Testis (tissue), 5 donors: Measurements from ENCODE around the gene ACSM5. TPM values are rescaled to one million over a fixed set of nuclear protein-coding genes. Genes with fewer than 3 reads are reported as not detected.

Experiments used
- DNase-seq: peaks from one replicate; pipeline ENCODE4 v3.0.0-alpha.2; 2019
- H3K27ac ChIP-seq, 2 donors: fragments of 200-600 bp; sonication (generic); one replicate each; pipeline ENCODE4 v1.5.1; 2019
- H3K27me3 ChIP-seq: fragments of 200-600 bp; sonication (generic); one replicate; pipeline ENCODE4 v1.5.1; 2019
- H3K36me3 ChIP-seq: fragments of 200-600 bp; sonication (generic); one replicate; pipeline ENCODE4 v1.5.1; 2017; ENCODE audit warnings: low read depth; ENCODE audit errors: missing control alignments
- H3K4me1 ChIP-seq: fragments of 200-600 bp; sonication (generic); one replicate; pipeline ENCODE4 v1.5.1; 2019
- H3K4me3 ChIP-seq, 2 donors: fragments of 200-600 bp; sonication (generic); one replicate each; pipeline ENCODE4 v1.5.1; 2017 to 2019
- H3K9me3 ChIP-seq: fragments of 200-600 bp; sonication (generic); one replicate; pipeline ENCODE4 v1.5.1; 2017
- POLR2A ChIP-seq: fragments of 450-650 bp; IDR thresholded peaks from one replicate; pipeline ENCODE4 v1.6.1; 2017; ENCODE audit warnings: antibody characterized with exemption, mild to moderate bottlenecking, moderate library complexity
- WGBS, 2 donors: methylation state at CpG; one replicate each; pipeline ENCODE4 v1.1.5; 2018; 5-methylcytosine and 5-hydroxymethylcytosine counted together
- intact Hi-C: fragments of 100-400 bp; cut with DNase I; formaldehyde crosslinking; loops from one replicate; pipeline ENCODE4 v1.15.1; 2023; ENCODE audit warnings: low total_unique reads
- long read RNA-seq, 2 donors: transcript quantifications; one replicate each; lab custom pipeline, GENCODE V29; 2026
- polyA plus RNA-seq: library from polyadenylated mRNA; stranded (reverse); fragments of 350-450 nt; fragmentation: Illumina TruSeq; extraction: RNeasy Lipid Tissue Mini Kit (QIAGEN cat#74804); gene quantifications from one replicate; pipeline ENCODE4 v1.2.3, GENCODE V29; 2014; ENCODE audit warnings: low read depth, low replicate concordance; ENCODE audit not compliant: insufficient read depth
- total RNA-seq, 2 donors: library from RNA; depleted of rRNA; stranded (reverse); fragments of >200 nt; gene quantifications; one replicate each; pipeline ENCODE4 v1.2.3, GENCODE V29; 2016
- TF ChIP-seq, protein P1 (sequence below), 3 experiments: fragments of 450-650 bp in 2 of 3; fragments of 200-600 bp in 1 of 3; sonication (generic) in 1 of 3; IDR thresholded peaks; one replicate each; pipeline ENCODE4 v1.5.1; 2016 to 2019; ENCODE audit warnings: antibody characterized with exemption in 3 of 3, mild to moderate bottlenecking in 2 of 3, moderate library complexity in 1 of 3

Gene ACSM5, protein sequence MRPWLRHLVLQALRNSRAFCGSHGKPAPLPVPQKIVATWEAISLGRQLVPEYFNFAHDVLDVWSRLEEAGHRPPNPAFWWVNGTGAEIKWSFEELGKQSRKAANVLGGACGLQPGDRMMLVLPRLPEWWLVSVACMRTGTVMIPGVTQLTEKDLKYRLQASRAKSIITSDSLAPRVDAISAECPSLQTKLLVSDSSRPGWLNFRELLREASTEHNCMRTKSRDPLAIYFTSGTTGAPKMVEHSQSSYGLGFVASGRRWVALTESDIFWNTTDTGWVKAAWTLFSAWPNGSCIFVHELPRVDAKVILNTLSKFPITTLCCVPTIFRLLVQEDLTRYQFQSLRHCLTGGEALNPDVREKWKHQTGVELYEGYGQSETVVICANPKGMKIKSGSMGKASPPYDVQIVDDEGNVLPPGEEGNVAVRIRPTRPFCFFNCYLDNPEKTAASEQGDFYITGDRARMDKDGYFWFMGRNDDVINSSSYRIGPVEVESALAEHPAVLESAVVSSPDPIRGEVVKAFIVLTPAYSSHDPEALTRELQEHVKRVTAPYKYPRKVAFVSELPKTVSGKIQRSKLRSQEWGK
- total RNA-seq (1 to 10 TPM; 5.3 to 5.6 TPM), polyA plus RNA-seq (2.4 TPM)
- long read RNA-seq, donor 1: 0 reads
- long read RNA-seq, donor 2: 0 reads

DNA sequence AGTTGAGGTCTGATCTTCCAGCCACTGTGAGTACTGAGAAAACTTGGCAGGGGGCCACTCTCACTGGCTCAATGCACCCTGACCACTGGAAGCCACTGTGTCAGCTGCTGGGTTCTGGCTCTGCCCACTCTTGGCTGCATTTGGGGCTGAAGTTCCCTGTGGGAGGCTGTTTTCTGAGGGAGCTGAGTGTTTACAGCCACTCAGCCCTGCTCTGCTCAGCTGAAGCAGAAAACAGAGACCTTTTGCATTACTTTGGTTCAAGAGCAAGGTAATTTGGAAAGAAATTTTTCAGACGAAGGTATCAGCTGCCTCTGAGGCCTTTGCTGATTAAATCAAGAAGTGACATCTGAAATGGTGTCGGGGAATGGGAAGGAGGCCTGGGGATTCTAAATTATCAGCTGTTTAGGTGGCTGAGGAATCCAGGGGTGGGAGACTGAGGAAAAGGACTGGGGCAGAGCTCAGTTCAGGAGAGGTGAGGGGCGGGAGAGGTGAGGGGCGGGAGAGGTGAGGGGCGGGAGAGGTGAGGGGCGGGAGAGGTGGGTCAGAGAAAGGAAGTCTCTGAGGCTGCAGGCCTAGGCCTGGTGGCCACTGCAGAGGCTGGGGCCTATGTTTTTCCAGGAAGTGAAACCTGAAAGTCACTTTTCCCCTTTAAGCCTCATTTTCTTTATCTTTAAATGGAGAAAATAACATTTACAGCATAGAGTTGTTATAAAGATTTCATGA, at the start of gene ACSM5:
Gene ACSM5, plus strand, starts transcription at position 137 of the 723 bp plus-strand sequence. CDS start 1,951 bp downstream, outside the sequence.
- H3K4me1 ChIP-seq: peaks cover 5% of the 10 kb centered on the region
- intact Hi-C loops: no loop called here
- H3K27me3 ChIP-seq: no peaks in the 10 kb centered on the region
- peak; percentile 80 for DNase-seq
- 71 to 85% methylated on average over 6 of the region's 6 CpGs for WGBS, 2 donors
- H3K9me3 ChIP-seq: no peaks in the 10 kb centered on the region
- H3K4me3 ChIP-seq: no peak within 1 kb of the TSS
- no peak for TF ChIP-seq POLR2A
- TF ChIP-seq, protein P1, sequence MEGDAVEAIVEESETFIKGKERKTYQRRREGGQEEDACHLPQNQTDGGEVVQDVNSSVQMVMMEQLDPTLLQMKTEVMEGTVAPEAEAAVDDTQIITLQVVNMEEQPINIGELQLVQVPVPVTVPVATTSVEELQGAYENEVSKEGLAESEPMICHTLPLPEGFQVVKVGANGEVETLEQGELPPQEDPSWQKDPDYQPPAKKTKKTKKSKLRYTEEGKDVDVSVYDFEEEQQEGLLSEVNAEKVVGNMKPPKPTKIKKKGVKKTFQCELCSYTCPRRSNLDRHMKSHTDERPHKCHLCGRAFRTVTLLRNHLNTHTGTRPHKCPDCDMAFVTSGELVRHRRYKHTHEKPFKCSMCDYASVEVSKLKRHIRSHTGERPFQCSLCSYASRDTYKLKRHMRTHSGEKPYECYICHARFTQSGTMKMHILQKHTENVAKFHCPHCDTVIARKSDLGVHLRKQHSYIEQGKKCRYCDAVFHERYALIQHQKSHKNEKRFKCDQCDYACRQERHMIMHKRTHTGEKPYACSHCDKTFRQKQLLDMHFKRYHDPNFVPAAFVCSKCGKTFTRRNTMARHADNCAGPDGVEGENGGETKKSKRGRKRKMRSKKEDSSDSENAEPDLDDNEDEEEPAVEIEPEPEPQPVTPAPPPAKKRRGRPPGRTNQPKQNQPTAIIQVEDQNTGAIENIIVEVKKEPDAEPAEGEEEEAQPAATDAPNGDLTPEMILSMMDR (IDR thresholded peaks at IDR 0.05): no peak
- H3K27ac ChIP-seq: peak within 1 kb of the TSS in 1 of 2 donors; percentile 16
- H3K36me3 ChIP-seq: no peaks in the 10 kb centered on the region

DNA sequence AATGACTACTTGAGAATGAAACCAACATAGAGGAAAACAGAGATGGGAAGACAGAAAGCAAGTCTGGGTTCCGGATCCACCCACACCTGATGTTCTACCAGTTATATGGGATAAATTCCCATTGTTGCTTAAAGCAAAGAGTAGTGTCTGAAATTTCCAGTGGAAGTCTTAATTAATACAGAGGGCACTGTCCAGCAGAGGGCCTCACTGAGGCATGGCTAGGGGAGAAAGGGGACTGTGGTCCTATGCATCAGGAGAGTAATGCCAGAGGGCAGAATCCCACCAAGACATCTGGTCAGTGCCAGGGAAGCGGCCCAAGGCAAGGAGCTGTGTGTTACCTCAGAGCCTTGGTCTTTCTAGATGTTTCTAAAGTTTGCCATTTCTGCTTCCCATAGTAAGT, 49.3 kb upstream of the ACSM5 start:
- Histone ChIP-seq H3K27me3 (no peaks in the 10 kb centered on the region), H3K9me3 (no peaks in the 10 kb centered on the region), H3K4me3 (no peak overlapping the region), H3K36me3 (no peaks in the 10 kb centered on the region), H3K27ac (no peak overlapping the region), H3K4me1 (no peaks in the 10 kb centered on the region)
- intact Hi-C loops: no loop called here
- no peak for TF ChIP-seq POLR2A
- TF ChIP-seq, protein P1 (IDR thresholded peaks at IDR 0.05): peak in 1 of 3 experiments; percentile 20
- peak; percentile 24 for DNase-seq
- 66 to 70% methylated on average over 2 of the region's 2 CpGs for WGBS, 2 donors

DNA sequence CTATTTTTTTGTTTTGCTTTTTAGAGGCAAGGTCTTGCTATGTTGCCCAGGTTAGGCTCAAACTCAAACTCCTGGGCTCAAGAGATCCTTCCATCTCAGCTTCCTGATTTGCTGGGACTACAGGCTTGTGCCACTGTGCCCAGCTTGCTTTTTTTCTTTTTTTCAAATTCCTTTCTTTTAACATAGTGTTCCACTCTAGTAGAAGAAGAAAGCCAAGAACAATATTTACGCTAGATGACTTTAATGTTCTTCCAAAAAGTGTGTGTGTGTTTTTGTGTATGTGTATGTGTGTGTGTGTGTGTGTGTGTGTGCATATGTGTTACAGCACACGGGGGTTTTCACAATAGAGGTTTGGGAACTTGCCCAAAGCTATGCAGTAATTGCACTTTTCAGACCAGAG, 46.1 kb upstream of the ACSM5 start:
- intact Hi-C loops: no loop called here
- 52 to 71% methylated on average over 2 of the region's 2 CpGs for WGBS, 2 donors
- TF ChIP-seq POLR2A: no peak
- TF ChIP-seq, protein P1 (IDR thresholded peaks at IDR 0.05): no peak
- DNase-seq: no peak
- H3K4me1 ChIP-seq: no peaks in the 10 kb centered on the region
- no peak overlapping the region for H3K4me3 ChIP-seq
- no peaks in the 10 kb centered on the region for H3K36me3 ChIP-seq
- no peaks in the 10 kb centered on the region for H3K9me3 ChIP-seq
- no peak overlapping the region for H3K27ac ChIP-seq
- H3K27me3 ChIP-seq: no peaks in the 10 kb centered on the region

DNA sequence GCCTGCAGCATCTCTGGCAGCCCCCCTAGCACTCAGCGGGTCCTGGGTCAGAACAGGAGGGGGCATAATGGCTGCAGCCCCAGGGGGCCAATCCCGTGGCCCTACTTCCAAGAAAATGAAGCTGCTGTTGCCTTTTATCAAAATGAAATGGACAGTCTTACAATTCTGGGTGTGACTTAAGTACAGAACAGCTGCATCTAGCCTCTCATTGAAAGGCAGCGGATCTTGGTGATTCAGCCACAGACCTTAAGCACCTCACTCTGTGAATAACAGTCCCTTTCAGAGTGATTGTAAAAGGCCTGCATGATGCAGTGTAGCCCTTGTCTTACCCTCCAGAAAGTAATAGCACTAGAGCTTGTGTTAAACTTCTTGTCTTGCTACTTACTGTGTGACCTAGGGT, 45.3 kb upstream of the ACSM5 start:
- Histone ChIP-seq H3K27me3 (no peaks in the 10 kb centered on the region), H3K9me3 (no peaks in the 10 kb centered on the region), H3K4me3 (no peak overlapping the region), H3K4me1 (no peaks in the 10 kb centered on the region), H3K36me3 (no peaks in the 10 kb centered on the region), H3K27ac (no peak overlapping the region)
- DNase-seq: no peak
- intact Hi-C loops: no loop called here
- no peak for TF ChIP-seq POLR2A
- TF ChIP-seq, protein P1 (IDR thresholded peaks at IDR 0.05): no peak
- 74 to 75% methylated on average over 3 of the region's 3 CpGs for WGBS, 2 donors
